GM21619 (cell line): ENCODE data around the gene PNO1.
"Not testable (repeated sequence)": the region's sequence is repeated elsewhere in the genome, so short reads cannot be mapped to it uniquely, and the experiment has no call there.

ENCODE experiments used
- ATAC-seq: cut with Tn5 transposase; IDR thresholded peaks from one replicate; pipeline ENCODE4 v1.9.1; 2021; ENCODE audit not compliant: unreplicated experiment

Gene PNO1

DNA sequence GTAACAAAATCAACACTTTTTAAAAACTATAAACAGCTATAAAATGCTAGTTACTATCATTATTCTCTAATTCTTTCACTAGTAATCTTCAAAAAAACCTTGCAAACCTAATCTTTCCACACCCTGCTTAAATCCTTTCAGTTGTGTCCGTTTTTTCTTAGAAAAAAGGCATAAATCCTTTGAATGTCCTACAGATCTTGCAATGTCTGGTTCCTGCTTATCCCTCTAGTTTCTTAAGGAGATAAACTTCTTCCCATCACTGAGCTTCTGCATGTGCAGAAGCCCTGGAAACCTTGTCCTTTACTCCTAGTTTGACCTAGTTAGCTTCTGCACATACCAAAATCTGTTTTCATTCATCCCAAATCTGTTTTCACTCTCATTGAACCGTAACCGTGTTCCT, 1.3 kb upstream of the PNO1 start:
- ATAC-seq: no peak

DNA sequence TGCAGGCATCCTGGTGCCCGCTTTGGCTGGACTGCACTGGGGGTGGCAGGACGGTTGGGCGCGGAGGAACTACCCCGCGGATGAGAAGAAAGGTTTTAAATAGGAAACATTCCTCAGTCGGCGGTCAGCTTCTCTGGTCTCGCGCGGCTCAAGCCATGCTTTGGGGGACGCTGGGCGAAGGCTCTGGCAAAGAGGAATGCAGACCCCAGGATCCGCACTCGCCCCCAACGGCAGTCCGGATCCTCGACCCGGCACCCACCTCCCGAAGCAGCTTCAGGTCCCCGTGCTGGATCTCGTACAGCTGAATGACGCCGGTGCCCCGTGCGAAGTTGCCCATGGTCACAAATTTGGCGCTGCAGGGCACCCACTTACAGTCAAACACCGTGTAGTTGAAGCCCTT, 686 bp upstream of the PNO1 start:
- peak; percentile 20 for ATAC-seq

DNA sequence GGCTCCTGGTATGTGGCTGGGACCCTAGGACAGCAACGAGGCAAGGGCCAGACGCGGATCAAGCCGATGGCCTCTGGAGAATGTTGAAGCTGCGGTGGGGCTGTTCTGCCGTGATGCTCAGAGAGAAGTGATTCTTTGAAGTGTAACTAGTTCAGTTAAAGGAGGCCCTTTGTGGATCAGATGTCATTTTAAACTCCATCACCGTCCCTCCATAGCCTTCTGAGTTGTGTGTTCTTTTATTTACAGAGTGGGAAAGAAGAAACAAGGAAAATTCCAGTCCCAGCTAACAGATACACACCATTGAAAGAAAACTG, 403 bp downstream of the PNO1 start:
- no peak for ATAC-seq

DNA sequence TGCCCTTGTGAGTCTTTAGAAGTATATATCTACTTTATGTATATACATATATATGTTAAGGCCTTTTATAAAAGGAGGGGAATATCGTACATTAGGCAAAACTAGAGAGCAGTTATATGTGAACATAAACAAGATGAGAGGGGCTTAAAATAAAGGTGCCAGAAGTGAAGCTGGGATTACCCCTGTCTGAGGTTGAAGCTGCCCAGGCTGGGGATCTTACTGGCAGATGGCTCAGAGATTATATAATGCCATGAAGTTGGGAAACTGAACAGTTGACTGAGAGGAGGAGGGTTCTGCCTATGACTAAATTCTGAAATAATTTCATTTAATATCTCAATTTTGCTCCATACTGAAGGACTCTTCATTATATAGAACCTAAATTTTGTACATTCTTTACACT, 6.0 kb downstream of the PNO1 start:
- ATAC-seq: no peak

DNA sequence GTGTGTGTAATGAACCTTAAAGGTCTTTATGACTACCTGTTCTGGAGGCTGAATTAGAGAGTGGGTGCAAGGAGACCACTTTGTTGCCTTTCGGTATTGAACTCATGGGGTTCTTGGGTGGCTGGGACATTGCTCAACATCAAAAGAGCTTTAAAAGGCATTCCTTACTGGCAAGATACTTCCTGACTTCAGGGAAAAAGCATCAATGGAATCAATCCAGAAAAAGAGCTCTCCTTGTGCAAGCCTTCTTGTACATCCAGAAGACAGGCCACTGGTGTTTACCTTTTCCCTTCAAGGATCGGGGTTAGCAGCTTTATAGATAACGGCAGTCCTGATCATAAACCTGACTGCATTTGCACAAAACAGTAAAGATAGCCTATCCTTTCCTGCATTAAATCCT, 9.5 kb downstream of the PNO1 start:
- ATAC-seq: no peak

DNA sequence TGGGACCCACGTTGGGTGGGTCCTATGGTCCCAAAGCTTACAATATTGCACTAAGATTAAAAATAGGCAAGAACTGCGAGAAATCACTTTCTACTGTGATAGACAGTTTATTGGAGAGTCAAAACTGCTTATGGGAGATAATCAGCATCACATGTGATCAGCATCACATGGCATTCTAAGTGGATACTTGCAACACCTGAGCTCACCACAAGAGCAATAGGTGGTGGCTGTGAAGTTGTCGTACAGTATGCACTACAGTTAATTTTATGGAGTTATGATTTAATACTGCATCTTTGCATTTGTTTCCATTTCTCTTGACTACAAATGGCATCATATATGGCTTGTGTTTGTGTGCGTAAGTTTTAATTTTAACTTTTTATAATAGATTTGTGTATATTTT, 11.6 kb downstream of the PNO1 start:
- no peak for ATAC-seq

DNA sequence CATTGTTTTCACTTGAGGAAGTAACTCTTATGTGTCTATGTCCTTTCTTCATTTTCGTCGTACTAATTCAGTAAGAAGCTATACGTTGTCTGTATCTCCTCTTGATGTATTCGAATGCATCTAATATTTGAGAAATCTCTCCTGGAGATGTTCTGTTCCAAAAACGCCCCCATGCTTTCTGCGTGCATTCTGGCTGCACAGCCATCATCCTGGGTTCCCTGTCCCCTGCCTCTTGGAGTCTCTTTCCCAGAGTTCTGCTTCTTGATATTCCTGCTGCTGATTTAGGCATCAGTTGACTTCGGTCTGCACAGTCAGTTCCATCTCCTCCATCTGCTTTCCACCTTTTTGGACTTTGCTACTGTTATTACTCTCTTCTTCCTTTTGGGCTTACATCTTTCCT, 13.5 kb downstream of the PNO1 start:
- no peak for ATAC-seq

DNA sequence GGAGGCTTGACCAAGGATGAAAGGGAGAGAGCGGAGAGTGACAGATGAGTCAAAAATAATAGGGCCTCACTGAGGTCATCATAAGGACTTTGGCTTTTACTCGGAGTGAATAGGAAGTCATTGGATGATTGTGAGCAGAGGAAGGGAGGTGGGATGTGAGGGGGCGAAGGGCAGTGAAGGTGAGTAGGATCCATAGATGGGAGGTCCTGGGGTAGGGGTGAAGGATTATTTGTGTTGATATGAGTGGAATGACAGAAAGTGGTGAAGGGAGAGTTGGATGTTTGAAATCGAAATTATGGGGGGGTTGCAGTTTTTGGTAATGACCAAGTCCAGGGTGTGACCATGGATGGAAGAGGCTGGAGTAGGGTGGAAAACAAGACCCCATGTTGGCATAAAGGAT, 14.0 kb downstream of the PNO1 start:
- ATAC-seq: no peak

DNA sequence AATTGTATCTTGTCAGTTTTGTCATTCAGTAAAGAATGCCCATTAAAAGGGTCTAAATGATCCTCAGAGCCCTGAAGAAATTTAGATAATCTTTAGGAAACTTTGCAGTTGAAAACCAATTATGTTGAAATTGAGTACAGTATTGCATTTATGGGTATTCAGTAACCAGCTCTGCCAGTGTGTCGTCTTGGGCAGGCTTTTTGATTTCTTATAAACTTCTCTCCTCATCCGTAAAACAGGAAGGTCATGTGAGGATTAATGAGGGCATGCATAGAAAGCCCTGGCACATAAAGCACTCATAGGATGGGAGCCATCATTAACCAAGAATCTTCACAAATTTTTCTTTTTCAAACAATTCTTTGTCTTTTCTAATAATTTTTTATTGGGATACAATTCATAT, 14.8 kb downstream of the PNO1 start:
- ATAC-seq: no peak

DNA sequence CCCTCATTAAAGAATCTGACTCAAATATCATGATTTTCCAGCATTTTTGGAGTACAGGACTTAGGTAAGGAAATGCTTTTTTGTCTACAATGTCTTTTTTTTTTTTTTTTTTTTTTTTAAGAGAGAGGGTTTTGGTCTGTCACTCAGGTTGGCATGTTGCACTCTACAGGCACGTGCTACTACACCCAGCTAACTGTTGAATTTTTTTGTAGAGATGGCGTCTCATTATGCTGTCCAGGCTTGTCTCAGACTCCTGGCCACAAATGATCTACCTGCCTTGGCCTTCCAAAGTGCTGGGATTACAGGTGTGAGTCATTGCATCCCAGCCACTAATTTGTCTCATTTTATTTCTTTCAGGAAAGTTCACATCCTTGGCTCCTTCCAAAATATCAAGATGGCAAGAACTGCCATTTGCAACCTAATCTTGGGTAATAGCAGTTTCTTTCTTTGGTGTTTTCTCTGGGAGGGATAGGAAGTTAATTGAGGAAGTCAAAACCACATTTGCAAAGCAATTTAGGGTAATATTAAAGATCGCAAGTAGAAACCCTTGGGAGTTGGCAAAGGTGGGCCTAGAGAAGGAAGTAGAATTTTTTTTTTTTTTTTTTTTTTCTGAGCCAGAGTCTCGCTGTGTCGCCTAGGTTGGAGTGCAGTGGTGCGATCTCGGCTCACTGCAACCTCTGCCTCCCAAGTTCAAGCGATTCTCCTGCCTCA, 15.5 kb downstream of the PNO1 start:
- no peak for ATAC-seq

DNA sequence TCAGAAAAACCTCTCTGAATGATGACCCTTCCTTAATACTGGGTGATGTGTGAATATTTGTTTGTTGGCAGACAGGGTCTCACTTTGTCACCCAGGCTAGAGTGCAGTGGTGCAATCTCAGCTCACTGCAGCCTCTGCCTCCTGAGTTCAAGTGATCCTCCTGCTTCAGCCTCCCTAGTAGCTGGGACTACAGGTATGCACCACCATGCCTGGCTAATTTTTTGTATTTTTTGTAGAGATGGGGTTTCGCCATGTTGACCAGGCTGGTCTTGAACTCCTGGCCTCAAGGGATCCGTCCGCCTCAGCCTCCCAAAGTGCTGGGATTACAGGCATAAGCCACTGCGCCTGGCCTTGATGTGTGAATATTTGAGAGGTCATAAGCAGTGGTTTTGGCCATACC, 17.5 kb downstream of the PNO1 start:
- not testable (repeated sequence) for ATAC-seq

DNA sequence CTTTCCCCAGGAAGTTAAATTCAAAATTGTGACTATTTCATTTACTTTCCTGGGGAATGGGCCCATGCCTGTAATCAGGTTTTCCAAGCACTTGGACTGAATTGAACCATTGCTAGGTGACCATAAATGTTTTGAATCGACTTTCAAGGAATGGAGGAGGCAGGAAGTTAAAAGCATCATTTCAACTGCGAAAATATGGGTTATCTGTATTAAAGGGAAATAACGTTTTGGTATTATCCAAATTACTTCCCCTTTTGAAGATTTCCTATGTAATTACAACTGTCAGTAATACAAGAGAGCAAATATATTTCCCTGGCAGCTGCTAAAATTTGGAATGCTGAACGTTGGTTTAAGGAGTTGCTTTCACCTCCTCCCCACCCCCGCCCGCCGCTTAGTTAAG, 19.0 kb downstream of the PNO1 start:
- no peak for ATAC-seq

DNA sequence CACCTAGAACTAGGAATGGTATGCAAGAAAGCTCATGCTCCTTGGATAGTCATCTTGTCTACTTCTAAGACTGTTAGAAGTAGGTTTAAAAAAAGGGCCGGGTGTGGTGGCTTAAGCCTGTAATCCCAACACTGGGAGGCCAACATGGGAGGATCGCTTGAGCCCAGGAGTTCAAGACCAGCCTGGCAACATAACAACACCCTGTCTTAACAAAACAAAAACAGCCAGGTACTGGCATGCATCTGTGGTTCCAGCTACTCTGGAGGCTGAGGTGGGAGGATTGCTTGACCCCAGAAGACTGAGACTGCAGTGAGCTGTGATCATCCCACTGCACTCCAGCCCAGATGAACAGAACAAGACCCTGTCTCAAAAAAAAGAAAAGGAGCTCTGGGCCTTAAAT, 19.9 kb downstream of the PNO1 start:
- ATAC-seq: no peak

DNA sequence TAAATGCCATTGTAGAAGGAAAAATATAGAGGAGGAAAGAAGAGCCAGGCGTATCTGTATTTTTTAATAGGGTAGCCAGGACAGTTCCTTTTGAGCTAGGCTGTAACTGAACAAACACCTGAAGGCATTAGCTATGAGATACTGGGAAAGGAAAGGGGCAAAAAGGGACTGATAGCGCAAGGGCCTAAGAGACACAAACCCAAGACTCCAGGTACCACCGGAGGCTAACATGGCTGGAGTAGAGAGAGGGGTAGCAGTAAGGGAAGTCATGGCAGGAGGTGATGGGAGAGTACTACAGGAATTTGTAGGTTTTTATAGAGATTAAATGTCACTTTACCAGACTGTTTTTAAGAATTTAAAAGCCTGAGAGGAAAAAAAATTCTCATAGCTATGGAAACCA, 20.7 kb downstream of the PNO1 start:
- ATAC-seq: no peak

DNA sequence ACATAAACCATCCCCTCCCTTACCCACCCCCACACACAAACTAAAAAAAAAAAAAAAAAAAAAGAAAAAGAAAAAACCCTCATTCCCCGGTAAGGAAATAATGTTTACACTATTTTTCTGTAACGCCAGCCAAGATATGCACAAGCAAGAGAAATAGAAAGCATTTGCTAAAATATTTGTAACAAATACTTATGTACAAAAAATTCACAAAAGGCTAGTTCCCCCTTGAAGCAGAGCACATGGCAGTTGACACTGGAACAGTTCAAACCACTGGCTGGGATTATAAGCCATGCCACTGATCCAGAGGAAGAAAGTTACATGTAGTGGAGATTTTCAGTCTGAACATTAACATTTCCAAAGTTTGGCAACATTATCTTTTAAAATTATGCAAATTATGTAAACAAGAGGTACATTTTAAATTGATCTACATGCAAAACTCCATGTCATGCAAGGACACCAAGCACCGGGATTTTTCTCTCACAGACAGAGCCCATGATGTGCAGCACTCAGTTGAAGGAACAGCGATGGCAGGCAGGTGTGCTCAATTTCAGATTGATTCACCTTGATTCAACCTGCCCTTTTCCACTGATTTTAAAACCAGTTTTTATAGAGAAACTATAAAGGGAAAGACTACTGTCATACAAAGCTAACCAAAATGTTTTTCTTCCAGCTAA, 21.4 kb downstream of the PNO1 start:
- ATAC-seq: no peak

DNA sequence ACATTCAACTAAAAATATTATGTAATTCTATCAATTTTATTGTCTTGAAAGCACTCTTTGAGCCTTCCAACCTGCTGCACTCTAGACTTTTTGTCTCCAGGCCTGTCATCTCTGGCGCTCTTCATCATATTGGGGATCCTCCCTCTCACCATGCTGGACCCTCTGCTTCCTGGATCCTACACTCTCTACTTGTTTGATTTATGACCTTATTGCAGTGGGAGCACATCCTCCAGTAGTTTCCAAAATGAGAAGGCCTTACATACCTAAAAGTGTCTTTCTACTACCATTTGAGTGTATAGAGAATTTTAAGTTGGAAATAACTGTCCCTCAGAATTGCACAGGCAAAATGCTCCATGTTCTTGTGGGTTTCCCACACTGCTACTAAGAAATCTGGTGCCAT, 25.2 kb downstream of the PNO1 start:
- ATAC-seq: no peak

DNA sequence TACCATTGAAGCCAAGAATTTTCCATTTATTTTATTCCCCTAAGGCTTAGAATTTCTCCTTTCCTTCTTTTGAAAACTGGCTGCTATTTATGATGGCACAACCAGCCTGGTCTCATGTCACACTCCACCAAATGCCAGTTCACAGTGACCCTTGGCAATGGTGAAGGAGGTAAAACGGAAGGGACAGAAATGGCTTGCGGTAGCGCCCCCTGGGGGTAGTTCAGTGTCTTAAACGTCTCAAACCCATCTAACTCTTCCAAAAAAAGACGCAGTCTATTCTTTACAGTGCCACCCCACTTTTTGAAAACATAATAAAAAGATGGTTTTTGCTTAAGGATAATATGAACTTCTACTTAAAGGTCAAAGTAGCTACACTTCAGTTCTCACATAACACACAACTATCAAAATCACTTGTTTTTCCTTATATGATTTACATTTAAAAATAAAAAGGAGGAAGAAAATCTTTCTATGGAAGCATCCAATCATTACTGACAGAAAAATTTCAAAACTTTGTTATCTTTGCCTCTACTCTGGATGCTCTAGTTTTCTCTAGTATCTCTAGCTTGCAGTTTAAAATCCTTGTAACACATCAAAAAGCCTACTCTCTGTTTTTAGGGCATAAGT, 28.0 kb downstream of the PNO1 start:
- no peak for ATAC-seq

DNA sequence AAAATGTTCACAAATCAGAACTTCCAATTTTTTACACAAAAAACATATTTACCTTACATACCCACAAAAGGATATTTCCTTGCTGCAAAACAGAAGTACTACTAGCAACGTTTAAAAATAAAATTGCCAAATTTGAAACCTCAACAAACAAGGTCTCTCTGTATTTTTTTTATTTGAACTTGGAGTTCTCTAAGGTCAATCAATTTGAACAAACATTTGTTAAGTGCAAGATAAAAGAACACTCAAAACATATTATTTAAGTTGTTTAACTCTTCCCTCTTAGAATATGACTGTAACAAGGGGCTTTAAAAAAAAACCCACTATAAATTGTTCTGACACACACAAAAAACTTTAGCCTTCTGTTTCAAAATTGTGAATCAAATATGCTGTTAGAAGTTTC, 29.6 kb downstream of the PNO1 start:
- no peak for ATAC-seq

DNA sequence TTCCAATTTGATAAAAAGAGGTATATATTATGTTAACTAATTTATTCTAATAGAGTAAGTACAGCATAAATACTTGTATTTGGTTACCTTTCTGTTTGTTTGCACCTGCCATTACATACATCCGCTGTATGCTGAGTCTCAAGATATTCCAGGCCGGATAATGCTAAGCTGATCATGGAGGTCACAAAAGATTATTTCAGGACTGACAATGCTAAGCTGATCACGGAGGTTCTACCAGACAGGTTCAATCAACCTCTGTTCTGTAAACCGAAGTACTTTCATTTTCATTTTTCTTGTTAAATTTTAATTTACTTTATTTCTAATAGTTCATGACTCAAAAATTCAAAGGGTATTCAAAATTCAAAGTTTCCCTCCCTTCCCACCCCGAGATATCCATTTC, 31.1 kb downstream of the PNO1 start:
- no peak for ATAC-seq

DNA sequence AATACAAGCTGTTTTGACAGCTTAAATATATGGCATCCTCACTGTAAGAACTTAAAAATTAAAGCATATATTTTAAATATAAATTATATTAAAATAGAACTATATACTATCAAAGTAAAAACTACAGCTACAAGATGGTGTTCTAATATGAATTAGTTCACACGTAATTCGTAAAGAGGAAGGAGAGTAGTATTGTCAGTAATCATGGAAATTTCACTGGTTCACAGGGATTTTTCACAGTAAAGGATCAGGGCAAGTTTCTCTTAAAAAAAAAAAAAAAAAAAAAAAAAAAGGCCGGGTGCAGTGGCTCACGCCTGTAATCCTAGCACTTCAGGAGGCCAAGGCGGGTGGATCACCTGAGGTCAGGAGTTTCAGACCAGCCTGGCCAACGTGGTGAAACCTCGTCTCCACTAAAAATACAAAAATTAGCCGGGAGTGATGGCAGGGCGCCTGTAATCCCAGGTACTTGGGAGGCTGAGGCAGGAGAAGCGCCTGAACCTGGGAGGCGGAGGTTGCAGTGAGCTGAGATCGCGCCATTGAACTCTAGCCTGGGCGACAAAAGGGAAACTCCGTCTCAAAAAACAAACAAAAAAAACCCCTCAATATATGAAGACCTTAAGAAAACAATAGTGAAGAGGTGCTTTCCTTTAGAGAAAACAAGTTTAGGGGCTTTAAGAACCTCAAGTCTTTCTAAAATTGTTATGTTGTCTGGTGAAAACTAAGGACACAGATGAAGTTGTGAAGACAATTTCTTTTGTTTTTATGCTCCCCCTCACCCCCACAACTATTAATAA, 32.5 kb downstream of the PNO1 start:
- ATAC-seq: no peak

DNA sequence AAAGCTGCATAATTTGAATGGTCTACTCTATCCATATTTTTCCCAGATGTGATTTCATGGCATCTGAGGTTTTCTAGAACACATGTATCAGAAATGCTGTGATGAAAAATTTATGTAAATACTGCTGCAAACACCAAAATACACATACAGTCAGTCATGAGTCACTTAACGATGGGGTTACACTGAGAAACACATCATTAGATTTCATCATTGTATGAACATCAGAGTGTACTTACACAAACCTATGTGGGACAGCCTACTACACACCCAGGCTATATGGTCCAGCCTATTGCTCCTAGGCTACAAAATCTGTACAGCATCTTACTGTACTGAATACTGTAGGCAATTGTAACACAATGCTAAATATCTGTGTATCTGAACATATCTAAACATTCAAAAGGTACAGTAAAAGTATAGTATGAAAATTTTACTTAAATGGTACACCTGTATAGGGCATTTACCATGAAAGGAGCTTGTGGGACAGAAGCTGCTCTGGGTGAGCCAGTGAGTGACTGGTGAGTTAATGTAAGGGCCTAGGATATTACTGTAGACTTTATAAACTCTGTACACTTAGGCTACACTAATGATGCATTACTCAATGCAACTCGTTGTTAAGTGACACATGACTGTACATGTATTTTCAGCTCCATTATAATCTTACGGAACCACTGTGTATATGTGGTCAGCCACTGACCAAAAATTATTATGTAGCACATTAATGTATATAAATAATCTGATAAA, 33.5 kb downstream of the PNO1 start:
- no peak for ATAC-seq
